Vagina (tissue), 2 donors: ENCODE measurements around the gene ZFYVE16. TPM values are rescaled to one million over a fixed set of nuclear protein-coding genes. Genes with fewer than 3 reads are reported as not detected.
A peak's percentile ranks its signal among the peaks of the same experiment; 100 is the strongest.

Source experiments
- DNase-seq, 2 donors: peaks; one replicate each; pipeline ENCODE4 v3.0.0-alpha.2; 2017; ENCODE audit errors: extremely low spot score in 2 of 2
- H3K27ac ChIP-seq: fragments of 200-600 bp; sonication (generic); one replicate; pipeline ENCODE4 v1.5.1; 2019
- H3K27me3 ChIP-seq: fragments of 200-600 bp; sonication (generic); one replicate; pipeline ENCODE4 v1.5.1; 2019
- H3K36me3 ChIP-seq, 2 donors: fragments of 200-600 bp; sonication (generic); one replicate each; pipeline ENCODE4 v1.5.1; 2017 to 2019
- H3K4me1 ChIP-seq: fragments of 200-600 bp; sonication (generic); one replicate; pipeline ENCODE4 v1.5.1; 2019
- H3K4me3 ChIP-seq, 2 donors: fragments of 200-600 bp; sonication (generic); 1 replicate in 1 of 2; 2 replicates in 1 of 2; pipeline ENCODE4 v1.5.1; 2016 to 2019
- H3K9me3 ChIP-seq: fragments of 200-600 bp; sonication (generic); one replicate; pipeline ENCODE4 v1.5.1; 2019
- POLR2A ChIP-seq, 2 donors: fragments of 450-650 bp; IDR thresholded peaks; one replicate each; pipeline ENCODE4 v1.6.1; 2017; ENCODE audit warnings: antibody characterized with exemption in 2 of 2, mild to moderate bottlenecking in 2 of 2, moderate library complexity in 2 of 2
- POLR2AphosphoS5 ChIP-seq, 2 donors: sonication (generic); formaldehyde crosslinking; IDR thresholded peaks; one replicate each; pipeline ENCODE4 v1.9.0; 2017; ENCODE audit warnings: antibody characterized with exemption in 2 of 2, mild to moderate bottlenecking in 2 of 2, low read depth in 1 of 2; ENCODE audit not compliant: insufficient read depth in 1 of 2
- intact Hi-C: fragments of 100-400 bp; cut with DNase I; formaldehyde crosslinking; loops from one replicate; pipeline ENCODE4 v1.15.1; 2023
- total RNA-seq: library from RNA; depleted of rRNA; stranded (reverse); fragments of >200 nt; gene quantifications from one replicate; pipeline ENCODE4 v1.2.3, GENCODE V29; 2016
- TF ChIP-seq, protein P1 (sequence below), 3 experiments: fragments of 450-650 bp in 2 of 3; fragments of 200-600 bp in 1 of 3; sonication (generic) in 1 of 3; IDR thresholded peaks; one replicate each; pipeline ENCODE4 v1.5.1; 2017 to 2019; ENCODE audit warnings: antibody characterized with exemption in 3 of 3, mild to moderate bottlenecking in 2 of 3, moderate library complexity in 2 of 3

The ZFYVE16 gene
- total RNA-seq, 1 donor from 2014 or later: 28.2 TPM

DNA sequence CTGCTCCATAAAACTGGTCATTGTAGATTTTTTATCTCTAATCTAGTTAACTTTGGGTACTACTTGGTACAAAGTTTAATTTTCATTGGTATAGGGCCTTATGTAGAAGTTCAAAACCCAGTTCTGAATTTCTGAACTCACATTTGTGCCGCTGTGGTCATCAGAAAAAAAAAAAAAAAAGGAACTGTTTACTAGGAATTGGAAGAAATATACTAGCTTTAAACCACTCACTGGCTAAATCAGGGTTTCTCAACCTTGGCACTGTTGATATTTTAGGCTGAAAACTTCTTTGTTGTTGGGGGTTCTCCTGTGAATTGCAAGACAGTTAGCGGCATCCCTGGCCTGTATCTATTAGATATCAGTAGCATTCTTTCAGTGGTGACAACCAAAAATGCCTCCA, 4.1 kb upstream of the ZFYVE16 start:
- no peak for DNase-seq
- Histone ChIP-seq H3K4me1 (peaks cover 13% of the 10 kb centered on the region), H3K4me3 (no peak overlapping the region), H3K36me3 (no peaks in the 10 kb centered on the region), H3K9me3 (no peaks in the 10 kb centered on the region), H3K27ac (no peak overlapping the region), H3K27me3 (no peaks in the 10 kb centered on the region)
- intact Hi-C loops: no loop called here
- TF ChIP-seq POLR2AphosphoS5 (IDR thresholded peaks at IDR 0.05; ENCODE audit: insufficient read depth in 1 of 2, low read depth in 1 of 2): no peak
- no peak for TF ChIP-seq POLR2A (IDR thresholded peaks at IDR 0.05)
- TF ChIP-seq, protein P1, sequence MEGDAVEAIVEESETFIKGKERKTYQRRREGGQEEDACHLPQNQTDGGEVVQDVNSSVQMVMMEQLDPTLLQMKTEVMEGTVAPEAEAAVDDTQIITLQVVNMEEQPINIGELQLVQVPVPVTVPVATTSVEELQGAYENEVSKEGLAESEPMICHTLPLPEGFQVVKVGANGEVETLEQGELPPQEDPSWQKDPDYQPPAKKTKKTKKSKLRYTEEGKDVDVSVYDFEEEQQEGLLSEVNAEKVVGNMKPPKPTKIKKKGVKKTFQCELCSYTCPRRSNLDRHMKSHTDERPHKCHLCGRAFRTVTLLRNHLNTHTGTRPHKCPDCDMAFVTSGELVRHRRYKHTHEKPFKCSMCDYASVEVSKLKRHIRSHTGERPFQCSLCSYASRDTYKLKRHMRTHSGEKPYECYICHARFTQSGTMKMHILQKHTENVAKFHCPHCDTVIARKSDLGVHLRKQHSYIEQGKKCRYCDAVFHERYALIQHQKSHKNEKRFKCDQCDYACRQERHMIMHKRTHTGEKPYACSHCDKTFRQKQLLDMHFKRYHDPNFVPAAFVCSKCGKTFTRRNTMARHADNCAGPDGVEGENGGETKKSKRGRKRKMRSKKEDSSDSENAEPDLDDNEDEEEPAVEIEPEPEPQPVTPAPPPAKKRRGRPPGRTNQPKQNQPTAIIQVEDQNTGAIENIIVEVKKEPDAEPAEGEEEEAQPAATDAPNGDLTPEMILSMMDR (IDR thresholded peaks at IDR 0.05): no peak

DNA sequence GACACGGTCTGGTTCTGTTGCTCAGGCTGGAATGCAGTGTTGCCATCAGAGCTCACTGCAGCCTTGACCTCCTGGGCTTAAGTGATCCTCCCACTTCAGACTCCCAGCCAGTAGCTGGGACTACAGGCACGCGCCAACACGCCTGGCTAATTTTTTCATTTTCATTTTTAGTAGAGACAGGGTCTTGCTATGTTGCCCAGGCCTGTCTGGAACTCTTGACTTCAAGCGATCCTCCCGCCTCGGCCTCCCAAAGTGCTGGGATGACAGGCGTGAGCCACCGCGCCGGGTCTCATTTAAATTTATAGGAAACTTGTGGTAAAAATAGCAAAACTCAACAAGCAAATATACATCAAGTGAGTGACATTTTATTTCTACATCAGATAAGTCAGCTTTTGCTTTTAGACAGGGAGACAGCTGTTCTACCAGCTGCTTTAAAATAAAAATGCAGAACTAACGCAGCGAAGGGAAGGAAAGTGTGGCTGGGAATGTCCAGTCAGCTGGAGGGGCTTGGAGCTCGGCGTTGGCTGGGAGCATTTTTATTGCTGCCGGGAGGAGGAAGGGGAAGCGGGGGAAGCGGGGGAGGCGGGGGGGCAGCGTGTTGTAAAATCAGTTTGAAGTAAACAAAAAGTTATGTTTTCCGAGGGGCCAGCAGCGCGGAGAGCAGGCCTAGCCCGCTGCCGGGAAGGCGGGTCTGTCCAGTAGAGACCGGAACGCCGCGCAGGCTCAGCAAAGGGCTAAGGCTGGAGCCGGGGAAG, 707 bp upstream of the ZFYVE16 start:
- peaks cover 28% of the 10 kb centered on the region for H3K4me1 ChIP-seq
- intact Hi-C loops: loop anchor here (5.0 kb wide), 1 partner anchor 150 kb away; the partner anchor contains the start of gene SERINC5
- H3K27me3 ChIP-seq: no peaks in the 10 kb centered on the region
- no peaks in the 10 kb centered on the region for H3K36me3 ChIP-seq
- TF ChIP-seq POLR2A (IDR thresholded peaks at IDR 0.05) (no peak), POLR2AphosphoS5 (IDR thresholded peaks at IDR 0.05; ENCODE audit: insufficient read depth in 1 of 2, low read depth in 1 of 2) (no peak)
- TF ChIP-seq, protein P1 (IDR thresholded peaks at IDR 0.05): no peak
- H3K9me3 ChIP-seq: no peaks in the 10 kb centered on the region
- H3K27ac ChIP-seq: peak overlapping the region; percentile 97
- peak in 1 of 2 donors; percentile 90 for DNase-seq
- peak overlapping the region; percentile 72 to 86 for H3K4me3 ChIP-seq

DNA sequence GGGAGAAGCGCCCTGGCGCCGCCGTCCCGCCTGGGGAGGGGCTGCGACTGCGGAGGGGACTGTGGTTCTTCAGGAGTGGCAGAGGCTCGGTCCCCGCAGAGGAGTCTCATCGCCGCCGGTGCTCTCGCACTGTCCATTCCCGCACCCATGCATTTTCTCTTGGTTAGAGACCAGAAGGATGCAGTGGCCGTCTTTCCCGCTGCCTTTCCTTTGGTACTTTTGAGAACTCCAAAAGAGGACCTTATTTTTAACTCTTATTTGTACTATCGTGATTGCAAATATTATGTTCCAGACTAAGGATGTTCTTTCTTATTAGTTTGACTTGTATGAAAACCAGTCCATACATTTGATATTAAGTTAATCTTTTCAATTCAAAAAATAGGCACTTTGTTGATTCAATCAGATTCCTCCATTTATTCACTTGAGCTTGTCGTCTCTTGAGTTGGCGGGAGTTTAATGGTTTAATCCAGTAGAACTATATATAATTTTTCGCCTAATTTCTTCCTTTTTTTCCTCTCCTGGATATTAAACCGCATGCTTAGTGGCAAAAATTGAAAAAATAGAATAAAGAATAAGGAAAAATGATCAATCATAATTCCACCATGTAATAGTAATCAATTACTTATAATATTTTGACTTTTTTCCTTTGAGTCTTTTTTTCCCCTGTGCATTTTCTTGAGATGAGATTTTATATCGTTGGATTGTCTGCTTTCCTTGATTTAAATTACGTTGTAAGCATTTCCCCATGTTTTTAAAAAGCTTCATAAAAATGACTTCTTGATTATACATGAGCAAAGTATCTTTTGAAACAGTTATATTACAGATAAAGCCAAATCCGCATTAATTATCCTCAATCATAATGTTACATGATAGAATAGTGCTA, 861 bp downstream of the ZFYVE16 start:
- Histone ChIP-seq H3K27ac (peak overlapping the region; percentile 97), H3K27me3 (no peaks in the 10 kb centered on the region), H3K4me3 (peak overlapping the region; percentile 72 to 86), H3K4me1 (peaks cover 32% of the 10 kb centered on the region), H3K9me3 (no peaks in the 10 kb centered on the region), H3K36me3 (no peaks in the 10 kb centered on the region)
- intact Hi-C loops: loop anchor here (5.0 kb wide), 1 partner anchor 151 kb away; the partner anchor contains the start of gene SERINC5
- no peak for DNase-seq
- no peak for TF ChIP-seq POLR2A (IDR thresholded peaks at IDR 0.05)
- TF ChIP-seq, protein P1 (IDR thresholded peaks at IDR 0.05): no peak
- no peak for TF ChIP-seq POLR2AphosphoS5 (IDR thresholded peaks at IDR 0.05; ENCODE audit: insufficient read depth in 1 of 2, low read depth in 1 of 2)

GRCh38 chr5:80409367-80409966, 1.6 kb downstream of the ZFYVE16 start:
- H3K36me3 ChIP-seq: no peaks in the 10 kb centered on the region
- no peaks in the 10 kb centered on the region for H3K9me3 ChIP-seq
- no peak for DNase-seq
- peak overlapping the region; percentile 72 to 86 for H3K4me3 ChIP-seq
- H3K27ac ChIP-seq: peak overlapping the region; percentile 97
- H3K4me1 ChIP-seq: peaks cover 39% of the 10 kb centered on the region
- no peaks in the 10 kb centered on the region for H3K27me3 ChIP-seq
- TF ChIP-seq POLR2AphosphoS5 (IDR thresholded peaks at IDR 0.05; ENCODE audit: insufficient read depth in 1 of 2, low read depth in 1 of 2): no peak
- TF ChIP-seq, protein P1 (IDR thresholded peaks at IDR 0.05): no peak
- no peak for TF ChIP-seq POLR2A (IDR thresholded peaks at IDR 0.05)
- intact Hi-C loops: loop anchor here (5.0 kb wide), 1 partner anchor 152 kb away; the partner anchor contains the start of gene SERINC5
